Gastrocnemius medialis (tissue), 4 donors: ENCODE data around the gene DENND4B.

Experiments
- POLR2A ChIP-seq, 2 donors: fragments of 450-650 bp; IDR thresholded peaks; one replicate each; pipeline ENCODE4 v1.6.1; 2017; ENCODE audit warnings: antibody characterized with exemption in 2 of 2, mild to moderate bottlenecking in 2 of 2, moderate library complexity in 2 of 2
- TF ChIP-seq, protein P1 (sequence below), 5 experiments: fragments of 450-650 bp in 3 of 5; fragments of 200-600 bp in 2 of 5; sonication (generic) in 2 of 5; IDR thresholded peaks in 4 of 5; conservative IDR thresholded peaks in 1 of 5; 1 replicate in 4 of 5; 2 replicates in 1 of 5; pipeline ENCODE4 v1.5.1; 2016 to 2019; ENCODE audit warnings: antibody characterized with exemption in 5 of 5, mild to moderate bottlenecking in 3 of 5, moderate library complexity in 3 of 5

DNA sequence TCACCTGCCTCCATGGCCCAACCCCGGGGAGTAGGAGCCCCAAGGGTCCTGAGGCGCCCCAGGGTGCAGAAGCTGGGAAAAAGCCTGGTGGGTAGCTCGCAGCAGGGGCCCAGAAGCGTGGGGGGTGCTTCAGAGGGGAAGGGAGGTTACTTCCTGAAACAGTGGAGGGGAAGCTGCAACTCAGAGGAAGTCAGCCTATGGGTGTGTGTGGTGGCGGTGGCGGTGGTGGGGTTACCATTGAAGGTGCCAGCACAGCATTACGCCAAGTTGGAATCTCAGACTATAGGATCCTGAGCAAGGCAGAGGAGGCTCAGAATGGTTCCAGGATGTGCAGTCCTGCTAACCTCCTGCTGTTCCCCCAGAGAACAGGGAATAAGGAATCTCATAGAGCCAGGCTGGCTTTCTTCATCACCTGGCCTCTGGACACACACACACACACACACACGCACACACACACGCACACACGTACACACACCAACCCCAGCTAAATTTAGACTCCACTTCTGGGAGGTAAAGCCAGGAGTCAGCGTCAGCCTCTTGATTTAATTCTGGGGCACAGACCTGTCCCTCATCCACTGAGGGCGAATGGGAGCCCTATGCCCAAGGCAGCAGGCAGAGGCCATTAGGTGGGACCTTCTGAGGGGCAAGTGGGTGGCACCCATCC is 1.3 kb downstream of the DENND4B start:
- TF ChIP-seq, protein P1, sequence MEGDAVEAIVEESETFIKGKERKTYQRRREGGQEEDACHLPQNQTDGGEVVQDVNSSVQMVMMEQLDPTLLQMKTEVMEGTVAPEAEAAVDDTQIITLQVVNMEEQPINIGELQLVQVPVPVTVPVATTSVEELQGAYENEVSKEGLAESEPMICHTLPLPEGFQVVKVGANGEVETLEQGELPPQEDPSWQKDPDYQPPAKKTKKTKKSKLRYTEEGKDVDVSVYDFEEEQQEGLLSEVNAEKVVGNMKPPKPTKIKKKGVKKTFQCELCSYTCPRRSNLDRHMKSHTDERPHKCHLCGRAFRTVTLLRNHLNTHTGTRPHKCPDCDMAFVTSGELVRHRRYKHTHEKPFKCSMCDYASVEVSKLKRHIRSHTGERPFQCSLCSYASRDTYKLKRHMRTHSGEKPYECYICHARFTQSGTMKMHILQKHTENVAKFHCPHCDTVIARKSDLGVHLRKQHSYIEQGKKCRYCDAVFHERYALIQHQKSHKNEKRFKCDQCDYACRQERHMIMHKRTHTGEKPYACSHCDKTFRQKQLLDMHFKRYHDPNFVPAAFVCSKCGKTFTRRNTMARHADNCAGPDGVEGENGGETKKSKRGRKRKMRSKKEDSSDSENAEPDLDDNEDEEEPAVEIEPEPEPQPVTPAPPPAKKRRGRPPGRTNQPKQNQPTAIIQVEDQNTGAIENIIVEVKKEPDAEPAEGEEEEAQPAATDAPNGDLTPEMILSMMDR (IDR thresholded peaks at IDR 0.05 in 4 of 5, conservative IDR thresholded peaks at IDR 0.05 in 1 of 5), result no peak
- TF ChIP-seq POLR2A (IDR thresholded peaks at IDR 0.05), result peak in 1 of 2 donors; percentile 72
